Hepatocyte (in vitro differentiated cells): ENCODE results near the gene RPH3AL. TPM values are rescaled to one million over a fixed set of nuclear protein-coding genes. Genes with fewer than 3 reads are reported as not detected.
A peak's percentile ranks its signal among the peaks of the same experiment; 100 is the strongest.
"Not testable (repeated sequence)": the region's sequence is repeated elsewhere in the genome, so short reads cannot be mapped to it uniquely, and the experiment has no call there.

Experiments used
- DNase-seq: peaks from one replicate; pipeline ENCODE4 v3.0.0-alpha.2; 2016; ENCODE audit warnings: low spot score
- H2AFZ ChIP-seq: fragments of 200-600 bp; sonication (generic); 2 replicates; pipeline ENCODE4 v1.6.0; 2016; ENCODE audit warnings: antibody characterized with exemption, mild to moderate bottlenecking
- H3K27ac ChIP-seq: fragments of 200-600 bp; sonication (generic); 2 replicates; pipeline ENCODE4 v1.5.1; 2016; ENCODE audit warnings: mild to moderate bottlenecking
- H3K27me3 ChIP-seq: fragments of 200-600 bp; sonication (generic); 2 replicates; pipeline ENCODE4 v1.6.1; 2016
- H3K36me3 ChIP-seq: fragments of 200-600 bp; sonication (generic); replicated peaks from 2 replicates; pipeline ENCODE4 v1.5.1; 2016; ENCODE audit warnings: low read depth; ENCODE audit not compliant: insufficient read depth
- H3K4me1 ChIP-seq: fragments of 200-600 bp; sonication (generic); 2 replicates; pipeline ENCODE4 v1.5.1; 2016; ENCODE audit warnings: mild to moderate bottlenecking, moderate library complexity; ENCODE audit not compliant: insufficient read depth
- H3K4me2 ChIP-seq: fragments of 200-600 bp; sonication (generic); 2 replicates; pipeline ENCODE4 v1.6.0; 2016
- H3K4me3 ChIP-seq: fragments of 200-600 bp; sonication (generic); 2 replicates; pipeline ENCODE4 v1.5.1; 2016; ENCODE audit warnings: mild to moderate bottlenecking
- H3K79me2 ChIP-seq: fragments of 200-600 bp; sonication (generic); 2 replicates; pipeline ENCODE4 v1.6.0; 2017; ENCODE audit warnings: mild to moderate bottlenecking
- H3K9me2 ChIP-seq: fragments of 200-600 bp; sonication (generic); replicated peaks from 2 replicates; pipeline ENCODE4 v1.6.0; 2017; ENCODE audit warnings: mild to moderate bottlenecking; ENCODE audit not compliant: insufficient read depth
- H3K9me3 ChIP-seq: fragments of 200-600 bp; sonication (generic); 2 replicates; pipeline ENCODE4 v1.5.1; 2016; ENCODE audit warnings: low read depth, mild to moderate bottlenecking
- H4K20me1 ChIP-seq: fragments of 200-600 bp; sonication (generic); 2 replicates; pipeline ENCODE4 v1.6.0; 2016; ENCODE audit warnings: mild to moderate bottlenecking; ENCODE audit not compliant: insufficient read depth, poor library complexity, severe bottlenecking
- CTCF ChIP-seq: fragments of 200-600 bp; sonication (generic); IDR thresholded peaks from 2 replicates; pipeline ENCODE4 v1.5.1; 2016; ENCODE audit warnings: antibody characterized with exemption, mild to moderate bottlenecking; ENCODE audit not compliant: poor library complexity
- EZH2 ChIP-seq: fragments of 200-600 bp; sonication (generic); IDR thresholded peaks from 2 replicates; pipeline ENCODE4 v1.6.1; 2016; ENCODE audit warnings: antibody characterized with exemption, mild to moderate bottlenecking, borderline replicate concordance
- EZH2phosphoT487 ChIP-seq: fragments of 200-600 bp; sonication (generic); IDR thresholded peaks from one replicate; pipeline ENCODE4 v1.6.1; 2018; ENCODE audit warnings: antibody characterized with exemption, mild to moderate bottlenecking, low read depth, moderate library complexity; ENCODE audit not compliant: unreplicated experiment, severe bottlenecking
- WGBS: methylation state at CpG from one replicate; pipeline ENCODE4 v1.1.6; 2016; ENCODE audit warnings: low lambda C conversion rate; ENCODE audit errors: missing lambda C conversion rate; 5-methylcytosine and 5-hydroxymethylcytosine counted together
- polyA plus RNA-seq: library from polyadenylated mRNA; unstranded; fragments of >200 nt; fragmentation: Nextera tagmentation; extraction: Ambion mirVana; gene quantifications from 2 replicates; pipeline ENCODE4 v1.2.1, GENCODE V29; 2016
- total RNA-seq: library from RNA; depleted of rRNA; stranded (reverse); fragments of >200 nt; gene quantifications from 2 replicates; pipeline ENCODE4 v1.2.3, GENCODE V29; 2014

Gene RPH3AL
- total and polyA plus RNA-seq, 2 experiments from 2014 or later = 7.0 to 7.6 TPM

- Histone ChIP-seq H2AFZ (no peak overlapping the region), H3K9me2 (no peaks in the 10 kb centered on the region), H4K20me1 (no peaks in the 10 kb centered on the region), H3K4me3 (no peak overlapping the region), H3K27me3 (peaks cover 8% of the 10 kb centered on the region), H3K9me3 (no peaks in the 10 kb centered on the region), H3K79me2 (no peaks in the 10 kb centered on the region), H3K36me3 (no peaks in the 10 kb centered on the region), H3K27ac (no peak overlapping the region), H3K4me1 (peaks cover 17% of the 10 kb centered on the region), H3K4me2 (no peak overlapping the region)
- no peak for TF ChIP-seq CTCF
- TF ChIP-seq EZH2phosphoT487 = no peak
- TF ChIP-seq EZH2 = no peak
- WGBS = 57% methylated on average over 14 of the region's 14 CpGs
- DNase-seq = no peak
Measured at GRCh38 chr17:199806-200545, 152.6 kb downstream of the RPH3AL start.

GRCh38 chr17:199191-199604 lies 153.4 kb downstream of the RPH3AL start:
- 33% methylated on average over 8 of the region's 8 CpGs for WGBS
- H3K9me3 ChIP-seq = no peaks in the 10 kb centered on the region
- no peaks in the 10 kb centered on the region for H3K9me2 ChIP-seq
- peaks cover 23% of the 10 kb centered on the region for H3K4me1 ChIP-seq
- H3K4me3 ChIP-seq = no peak overlapping the region
- H4K20me1 ChIP-seq = no peaks in the 10 kb centered on the region
- TF ChIP-seq EZH2phosphoT487 (no peak), CTCF (no peak)
- no peak overlapping the region for H2AFZ ChIP-seq
- H3K27me3 ChIP-seq = peaks cover 8% of the 10 kb centered on the region
- no peak overlapping the region for H3K4me2 ChIP-seq
- DNase-seq = peak; percentile 27
- no peaks in the 10 kb centered on the region for H3K36me3 ChIP-seq
- peak overlapping the region; percentile 50 for H3K27ac ChIP-seq
- H3K79me2 ChIP-seq = no peaks in the 10 kb centered on the region

- peaks cover 32% of the 10 kb centered on the region for H3K4me1 ChIP-seq
- not testable (repeated sequence) for H3K4me3 ChIP-seq, H3K27ac ChIP-seq, H3K9me3 ChIP-seq, DNase-seq, H3K36me3 ChIP-seq, H3K9me2 ChIP-seq, H3K27me3 ChIP-seq, H3K79me2 ChIP-seq, H4K20me1 ChIP-seq, H3K4me2 ChIP-seq, H2AFZ ChIP-seq
- WGBS = 96% methylated on average over 15 of the region's 15 CpGs
Measured at GRCh38 chr17:198225-198624, 154.4 kb downstream of the RPH3AL start.

- Histone ChIP-seq H4K20me1 (no peaks in the 10 kb centered on the region), H2AFZ (no peak overlapping the region), H3K27me3 (peaks cover 8% of the 10 kb centered on the region), H3K4me1 (peaks cover 32% of the 10 kb centered on the region), H3K9me2 (no peaks in the 10 kb centered on the region), H3K36me3 (no peaks in the 10 kb centered on the region), H3K79me2 (no peaks in the 10 kb centered on the region), H3K4me2 (no peak overlapping the region), H3K9me3 (no peaks in the 10 kb centered on the region), H3K27ac (no peak overlapping the region), H3K4me3 (no peak overlapping the region)
- 87% methylated on average over 2 of the region's 2 CpGs for WGBS
- no peak for DNase-seq
- TF ChIP-seq EZH2phosphoT487 = no peak
Measured at GRCh38 chr17:197352-197751, 155.3 kb downstream of the RPH3AL start.
